ENCODE measurements around the gene ADGRD2. TPM values are rescaled to one million over a fixed set of nuclear protein-coding genes. Genes with fewer than 3 reads are reported as not detected.

ADGRD2 gene
- total and polyA plus RNA-seq, 8 donors = 0.10 to 0.22 (median 0.16) TPM; not detected in 3

GRCh38 chr9:124507880-124508423 lies 57.7 kb downstream of the ADGRD2 start:
- Histone ChIP-seq H3K4me3 (no peak overlapping the region), H3K9me3 (no peaks in the 10 kb centered on the region), H3K27me3 (peaks cover 26 to 50% of the 10 kb centered on the region in 2 donors), H3K36me3 (no peaks in the 10 kb centered on the region), H3K4me1 (peaks cover 4 to 15% of the 10 kb centered on the region in 2 donors), H3K27ac (no peak overlapping the region)
- ATAC-seq = no peak
- intact Hi-C loops (cut with DNase I) = no loop called here
- TF ChIP-seq, protein P1, sequence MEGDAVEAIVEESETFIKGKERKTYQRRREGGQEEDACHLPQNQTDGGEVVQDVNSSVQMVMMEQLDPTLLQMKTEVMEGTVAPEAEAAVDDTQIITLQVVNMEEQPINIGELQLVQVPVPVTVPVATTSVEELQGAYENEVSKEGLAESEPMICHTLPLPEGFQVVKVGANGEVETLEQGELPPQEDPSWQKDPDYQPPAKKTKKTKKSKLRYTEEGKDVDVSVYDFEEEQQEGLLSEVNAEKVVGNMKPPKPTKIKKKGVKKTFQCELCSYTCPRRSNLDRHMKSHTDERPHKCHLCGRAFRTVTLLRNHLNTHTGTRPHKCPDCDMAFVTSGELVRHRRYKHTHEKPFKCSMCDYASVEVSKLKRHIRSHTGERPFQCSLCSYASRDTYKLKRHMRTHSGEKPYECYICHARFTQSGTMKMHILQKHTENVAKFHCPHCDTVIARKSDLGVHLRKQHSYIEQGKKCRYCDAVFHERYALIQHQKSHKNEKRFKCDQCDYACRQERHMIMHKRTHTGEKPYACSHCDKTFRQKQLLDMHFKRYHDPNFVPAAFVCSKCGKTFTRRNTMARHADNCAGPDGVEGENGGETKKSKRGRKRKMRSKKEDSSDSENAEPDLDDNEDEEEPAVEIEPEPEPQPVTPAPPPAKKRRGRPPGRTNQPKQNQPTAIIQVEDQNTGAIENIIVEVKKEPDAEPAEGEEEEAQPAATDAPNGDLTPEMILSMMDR (IDR thresholded peaks at IDR 0.05) = no peak
- DNase-seq = no peak

GRCh38 chr9:124510650-124511425 lies 60.6 kb downstream of the ADGRD2 start:
- ATAC-seq = no peak
- TF ChIP-seq, protein P1 (IDR thresholded peaks at IDR 0.05) = no peak
- H3K27me3 ChIP-seq = peaks cover 0 to 23% of the 10 kb centered on the region in 2 donors

DNA sequence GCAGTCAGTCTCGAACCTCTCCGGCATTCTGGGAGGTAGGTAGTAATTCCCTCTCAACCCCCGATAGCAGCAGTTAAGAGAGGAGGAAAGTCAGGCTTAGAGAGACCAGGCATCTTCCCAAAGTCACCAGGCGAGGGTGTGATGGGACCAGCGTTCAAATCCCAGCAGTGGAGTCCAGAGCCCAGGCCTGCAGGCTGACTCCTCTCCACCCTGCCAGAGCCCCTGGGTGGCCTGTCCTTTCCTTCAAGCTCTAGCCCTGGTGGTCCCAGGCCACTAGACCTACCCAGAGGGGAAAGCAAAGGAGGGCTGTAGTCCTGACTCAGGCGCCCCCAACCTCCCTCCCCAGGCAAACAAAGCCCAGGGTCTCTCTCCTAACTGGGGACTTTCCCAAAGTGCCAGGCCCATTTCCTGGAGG lies 61.2 kb downstream of the ADGRD2 start:
- H3K4me3 ChIP-seq = no peak overlapping the region
- TF ChIP-seq, protein P1 (IDR thresholded peaks at IDR 0.05) = no peak
- peaks cover 0 to 7% of the 10 kb centered on the region in 2 donors for H3K4me1 ChIP-seq
- DNase-seq = no peak
- ATAC-seq = no peak
- H3K9me3 ChIP-seq = no peaks in the 10 kb centered on the region
- intact Hi-C loops (cut with DNase I) = no loop called here
- H3K27me3 ChIP-seq = peaks cover 0 to 17% of the 10 kb centered on the region in 2 donors
- H3K36me3 ChIP-seq = no peaks in the 10 kb centered on the region
- H3K27ac ChIP-seq = no peak overlapping the region

More at GRCh38 chr9:124510650-124511425, 60.6 kb downstream of the ADGRD2 start:
- Histone ChIP-seq H3K4me1 (peaks cover 0 to 7% of the 10 kb centered on the region in 2 donors), H3K4me3 (no peak overlapping the region), H3K27ac (no peak overlapping the region), H3K36me3 (no peaks in the 10 kb centered on the region), H3K9me3 (no peaks in the 10 kb centered on the region)
- intact Hi-C loops (cut with DNase I) = no loop called here
- DNase-seq = no peak

DNA sequence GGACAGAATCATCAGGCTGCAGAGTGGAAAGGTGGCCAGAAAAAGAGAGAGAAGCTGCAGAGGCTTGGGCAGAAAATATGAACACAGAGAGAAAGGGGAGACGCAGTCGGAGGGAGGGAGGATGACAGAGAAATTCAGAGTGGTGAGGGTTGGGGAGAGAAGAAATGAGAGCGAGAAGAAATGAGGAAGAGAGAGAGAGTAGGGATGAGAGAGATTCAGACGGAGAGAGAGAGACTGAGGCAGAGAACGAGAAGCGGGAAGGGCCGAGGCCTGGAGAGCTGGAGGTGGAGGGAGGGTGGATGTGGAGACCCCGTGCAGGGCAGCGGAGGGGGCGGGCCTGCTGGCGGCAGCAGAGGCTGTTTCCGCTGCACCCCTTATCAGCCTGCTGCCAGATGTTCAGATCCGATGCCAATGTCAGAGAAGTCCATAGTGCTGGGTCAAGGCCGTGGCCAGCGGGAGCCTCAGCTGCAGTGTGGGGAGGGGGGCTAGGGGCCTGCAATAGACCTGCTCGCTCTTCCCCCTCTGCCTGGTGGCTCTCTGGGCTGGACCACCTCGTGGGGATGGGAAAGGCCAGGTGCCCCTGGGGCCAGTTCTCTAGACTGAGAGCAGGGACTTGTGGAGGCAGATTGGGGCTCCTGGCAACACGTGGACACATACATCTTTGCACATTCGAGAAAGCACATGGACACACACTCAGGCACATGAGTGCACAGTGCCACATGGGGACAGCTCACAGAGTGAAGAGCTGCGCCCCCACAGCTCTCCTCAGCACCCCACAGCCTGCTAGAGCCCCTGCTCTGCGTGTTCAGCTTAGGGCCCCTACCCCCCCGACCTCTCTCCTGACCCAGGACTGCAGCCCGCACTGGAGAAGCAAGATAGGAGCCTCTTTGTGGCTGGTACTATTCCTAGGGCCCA lies 61.9 kb downstream of the ADGRD2 start:
- intact Hi-C loops (cut with DNase I) = no loop called here
- peaks cover 0 to 7% of the 10 kb centered on the region in 2 donors for H3K4me1 ChIP-seq
- DNase-seq (peak in 1 of 4 donors; percentile 14), ATAC-seq (no peak)
- no peak overlapping the region for H3K4me3 ChIP-seq
- H3K27me3 ChIP-seq = peaks cover 0 to 16% of the 10 kb centered on the region in 2 donors
- H3K9me3 ChIP-seq = no peaks in the 10 kb centered on the region
- no peak overlapping the region for H3K27ac ChIP-seq
- TF ChIP-seq, protein P1 (IDR thresholded peaks at IDR 0.05) = no peak
- H3K36me3 ChIP-seq = no peaks in the 10 kb centered on the region
